Muscle layer of duodenum (tissue), 2 donors: ENCODE measurements around the gene TBC1D4.

Source experiments
- H3K27ac ChIP-seq: one replicate; pipeline ENCODE4 v1.7.0; 2013; ENCODE audit warnings: mild to moderate bottlenecking, low read length
- H3K27me3 ChIP-seq: one replicate; pipeline ENCODE4 v1.7.0; 2013; ENCODE audit warnings: low read depth, mild to moderate bottlenecking, control low read depth, low read length
- H3K36me3 ChIP-seq, 2 donors: one replicate each; pipeline ENCODE4 v1.7.0; 2013; ENCODE audit warnings: low read length in 2 of 2, control low read depth in 1 of 2, mild to moderate bottlenecking in 1 of 2; ENCODE audit not compliant: insufficient read depth in 2 of 2, control insufficient read depth in 1 of 2
- H3K4me1 ChIP-seq, 2 donors: one replicate each; pipeline ENCODE4 v1.7.0; 2013; ENCODE audit warnings: low read length in 2 of 2, mild to moderate bottlenecking in 2 of 2, control low read depth in 1 of 2, moderate library complexity in 1 of 2; ENCODE audit not compliant: insufficient read depth in 2 of 2, control insufficient read depth in 1 of 2
- H3K4me3 ChIP-seq, 2 donors: one replicate each; pipeline ENCODE4 v1.7.0; 2013; ENCODE audit warnings: low read length in 2 of 2, low read depth in 1 of 2, mild to moderate bottlenecking in 1 of 2
- H3K9me3 ChIP-seq, 2 donors: one replicate each; pipeline ENCODE4 v1.7.0; 2013; ENCODE audit warnings: low read length in 2 of 2, control low read depth in 1 of 2, mild to moderate bottlenecking in 1 of 2; ENCODE audit not compliant: control insufficient read depth in 1 of 2
- donor health status: healthy.

The TBC1D4 gene

GRCh38 chr13:75415171-75415570, 66.8 kb downstream of the TBC1D4 start:
- H3K27ac ChIP-seq = no peak overlapping the region
- H3K27me3 ChIP-seq = no peaks in the 10 kb centered on the region
- no peak overlapping the region for H3K4me3 ChIP-seq
- H3K4me1 ChIP-seq = peaks cover 0 to 22% of the 10 kb centered on the region in 2 donors
- no peaks in the 10 kb centered on the region for H3K36me3 ChIP-seq
- H3K9me3 ChIP-seq = no peaks in the 10 kb centered on the region

DNA sequence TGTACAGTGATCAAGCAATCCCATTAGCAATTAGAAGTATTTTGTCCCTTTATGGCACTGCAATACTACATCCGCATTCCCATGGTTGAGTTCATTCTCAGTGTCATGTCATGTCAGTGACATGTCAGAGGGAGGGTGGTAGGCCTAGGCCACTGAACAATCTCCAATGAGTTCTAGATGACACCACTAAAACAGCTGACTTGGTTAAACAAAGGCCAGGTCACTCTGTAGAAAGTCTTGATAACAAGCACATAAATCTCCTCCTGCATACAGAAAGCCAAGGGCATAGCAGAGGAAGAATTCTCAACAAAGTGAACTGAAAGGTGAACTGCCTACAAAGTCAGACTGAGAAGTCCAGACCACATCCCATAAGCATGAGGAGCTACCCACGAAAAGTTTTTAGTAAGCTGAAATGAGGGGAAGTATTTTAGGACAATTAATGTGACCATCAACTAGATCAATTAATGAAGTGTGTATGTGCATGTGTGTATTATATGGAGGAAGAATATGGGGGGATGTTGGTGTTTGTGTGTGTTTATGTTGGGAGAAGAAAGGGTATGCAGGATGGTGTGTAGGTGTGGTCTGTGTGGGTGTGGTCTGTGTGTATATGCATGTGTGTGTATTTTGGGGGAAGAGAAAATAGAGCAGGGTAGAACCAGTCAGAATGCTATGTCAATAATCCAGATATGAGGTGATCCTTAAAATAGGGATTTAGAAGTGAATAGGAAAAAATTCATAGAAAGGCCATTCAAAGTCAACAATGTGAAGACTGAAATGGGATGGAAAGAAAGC, 67.7 kb downstream of the TBC1D4 start:
- H3K4me1 ChIP-seq = peaks cover 0 to 22% of the 10 kb centered on the region in 2 donors
- H3K36me3 ChIP-seq = no peaks in the 10 kb centered on the region
- no peaks in the 10 kb centered on the region for H3K9me3 ChIP-seq
- H3K27me3 ChIP-seq = no peaks in the 10 kb centered on the region
- no peak overlapping the region for H3K27ac ChIP-seq
- no peak overlapping the region for H3K4me3 ChIP-seq

- Histone ChIP-seq H3K27me3 (no peaks in the 10 kb centered on the region), H3K4me3 (no peak overlapping the region), H3K27ac (no peak overlapping the region), H3K9me3 (no peaks in the 10 kb centered on the region), H3K4me1 (peaks cover 0 to 6% of the 10 kb centered on the region in 2 donors), H3K36me3 (no peaks in the 10 kb centered on the region)
These were observed 69.9 kb downstream of the TBC1D4 start for GRCh38 chr13:75411924-75412537.

DNA sequence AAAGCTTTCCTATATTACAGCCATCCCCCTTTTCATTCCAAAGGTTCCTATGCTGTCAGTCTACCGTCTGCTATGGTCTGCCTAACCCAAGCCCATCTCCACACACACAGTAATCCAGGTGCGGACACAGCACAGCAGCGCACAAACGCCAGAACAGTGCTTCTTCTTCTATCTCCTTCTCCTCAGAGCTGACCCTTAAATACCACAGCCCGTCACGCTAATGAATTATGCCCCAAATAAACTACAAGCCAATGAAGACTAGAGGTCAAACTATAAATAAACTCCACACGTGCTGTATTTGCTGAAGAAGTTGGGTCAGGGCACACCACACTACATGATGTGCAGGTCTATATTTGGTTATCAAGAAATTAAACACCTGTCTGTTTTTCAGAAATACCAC, 71.8 kb downstream of the TBC1D4 start:
- H3K27ac ChIP-seq = no peak overlapping the region
- no peaks in the 10 kb centered on the region for H3K4me1 ChIP-seq
- H3K4me3 ChIP-seq = no peak overlapping the region

DNA sequence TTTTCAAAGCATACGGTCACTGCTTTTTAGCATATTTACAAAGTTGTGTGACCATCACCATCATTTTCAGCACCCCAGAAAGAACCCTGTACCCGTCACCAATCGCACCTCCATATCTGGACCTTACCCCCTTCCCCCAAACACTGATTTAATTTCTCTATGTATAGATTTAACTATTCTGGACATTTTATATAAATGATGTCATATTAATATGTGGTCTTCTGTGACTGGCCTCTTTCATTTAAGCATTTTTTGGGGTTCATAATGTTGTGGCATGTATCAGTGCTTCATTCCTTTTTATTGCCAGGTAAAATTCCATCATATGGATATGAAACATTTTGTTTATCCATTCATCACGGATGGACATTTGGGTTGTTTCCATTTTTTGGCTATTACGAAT, 74.0 kb downstream of the TBC1D4 start:
- Histone ChIP-seq H3K9me3 (no peaks in the 10 kb centered on the region), H3K4me1 (no peaks in the 10 kb centered on the region), H3K4me3 (no peak overlapping the region), H3K27me3 (no peaks in the 10 kb centered on the region), H3K36me3 (no peaks in the 10 kb centered on the region), H3K27ac (no peak overlapping the region)

More for the DNA sequence above, 71.8 kb downstream of the TBC1D4 start:
- Histone ChIP-seq H3K9me3 (no peaks in the 10 kb centered on the region), H3K27me3 (no peaks in the 10 kb centered on the region), H3K36me3 (no peaks in the 10 kb centered on the region)

DNA sequence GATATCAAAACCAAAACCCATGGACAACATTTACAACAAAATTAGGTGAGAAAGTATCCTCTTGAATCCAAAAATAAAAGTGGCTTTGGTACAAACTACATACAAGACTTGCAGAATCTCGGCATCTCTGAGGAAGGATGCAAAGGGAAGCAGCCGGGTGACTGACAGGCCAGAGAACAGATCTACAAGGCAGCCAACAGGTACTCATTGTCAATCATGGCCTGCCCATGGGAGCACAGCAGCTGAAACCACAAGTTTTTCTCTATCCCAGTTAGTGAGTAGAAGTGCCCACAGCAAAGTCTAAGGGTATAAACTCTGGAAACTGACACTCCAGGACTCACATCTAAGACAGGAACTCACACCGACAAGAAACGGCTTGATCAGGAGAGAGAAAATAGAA, 74.5 kb downstream of the TBC1D4 start:
- H3K27ac ChIP-seq = no peak overlapping the region
- H3K27me3 ChIP-seq = no peaks in the 10 kb centered on the region

GRCh38 chr13:75405976-75406703, 75.8 kb downstream of the TBC1D4 start:
- no peaks in the 10 kb centered on the region for H3K27me3 ChIP-seq
- no peak overlapping the region for H3K27ac ChIP-seq
- H3K4me1 ChIP-seq = no peaks in the 10 kb centered on the region
- no peaks in the 10 kb centered on the region for H3K36me3 ChIP-seq
- no peak overlapping the region for H3K4me3 ChIP-seq
- no peaks in the 10 kb centered on the region for H3K9me3 ChIP-seq

More for the DNA sequence above, 74.5 kb downstream of the TBC1D4 start:
- Histone ChIP-seq H3K36me3 (no peaks in the 10 kb centered on the region), H3K9me3 (no peaks in the 10 kb centered on the region), H3K4me3 (no peak overlapping the region), H3K4me1 (no peaks in the 10 kb centered on the region)

- H3K4me1 ChIP-seq = no peaks in the 10 kb centered on the region
- H3K36me3 ChIP-seq = no peaks in the 10 kb centered on the region
- H3K9me3 ChIP-seq = peaks cover 0 to under 1% of the 10 kb centered on the region in 2 donors
- no peak overlapping the region for H3K4me3 ChIP-seq
- H3K27me3 ChIP-seq = no peaks in the 10 kb centered on the region
- no peak overlapping the region for H3K27ac ChIP-seq
These were observed 77.2 kb downstream of the TBC1D4 start for GRCh38 chr13:75404726-75405125.

GRCh38 chr13:75402787-75403186, 79.2 kb downstream of the TBC1D4 start:
- peaks cover 0 to 9% of the 10 kb centered on the region in 2 donors for H3K9me3 ChIP-seq
- no peaks in the 10 kb centered on the region for H3K36me3 ChIP-seq
- H3K27me3 ChIP-seq = no peaks in the 10 kb centered on the region
- H3K27ac ChIP-seq = no peak overlapping the region
- no peaks in the 10 kb centered on the region for H3K4me1 ChIP-seq
- no peak overlapping the region for H3K4me3 ChIP-seq

DNA sequence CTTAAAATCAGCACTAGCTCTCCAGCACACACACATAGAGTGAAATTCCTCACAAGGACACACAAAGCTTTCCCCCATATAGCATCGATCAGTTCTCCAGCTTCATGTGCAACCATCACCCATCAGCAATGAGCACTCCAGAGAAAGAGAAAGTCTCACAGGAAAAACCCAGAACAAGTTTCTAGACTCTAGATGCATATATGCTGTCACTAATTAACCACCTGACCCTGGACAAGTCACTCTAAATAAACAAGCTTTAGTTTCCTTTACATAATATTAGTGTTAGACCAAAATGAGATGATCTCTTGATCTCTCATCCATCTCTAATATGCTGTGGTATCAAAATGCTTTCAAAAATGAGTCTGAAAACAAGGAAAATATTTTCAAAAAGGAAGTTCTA, 81.2 kb downstream of the TBC1D4 start:
- peaks cover 0 to 9% of the 10 kb centered on the region in 2 donors for H3K9me3 ChIP-seq
- no peaks in the 10 kb centered on the region for H3K4me1 ChIP-seq
- no peak overlapping the region for H3K4me3 ChIP-seq
- no peaks in the 10 kb centered on the region for H3K27me3 ChIP-seq
- H3K27ac ChIP-seq = no peak overlapping the region
- H3K36me3 ChIP-seq = no peaks in the 10 kb centered on the region

DNA sequence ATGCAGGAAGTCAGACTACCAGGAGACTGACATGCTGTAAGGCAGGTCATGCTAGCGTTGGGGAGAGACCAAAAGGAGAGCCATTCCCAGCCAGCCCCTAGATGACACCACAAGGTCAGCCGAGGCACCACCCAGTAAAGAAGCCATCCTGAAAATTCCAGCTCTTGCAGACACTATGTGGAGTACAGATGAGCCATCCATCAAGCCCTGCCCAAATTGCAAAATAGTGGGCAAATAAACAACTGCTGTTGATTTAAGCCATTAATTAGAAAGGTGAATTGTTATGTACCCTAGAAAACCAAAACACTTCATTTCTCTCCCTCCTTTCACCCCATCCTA, 82.1 kb downstream of the TBC1D4 start:
- Histone ChIP-seq H3K36me3 (no peaks in the 10 kb centered on the region), H3K4me3 (no peak overlapping the region), H3K27me3 (no peaks in the 10 kb centered on the region), H3K27ac (no peak overlapping the region), H3K9me3 (peaks cover 0 to 9% of the 10 kb centered on the region in 2 donors), H3K4me1 (no peaks in the 10 kb centered on the region)
